COLO668 (cell line): Measurements from ENCODE around the gene PLIN5.
"Not testable (repeated sequence)": the region's sequence is repeated elsewhere in the genome, so short reads cannot be mapped to it uniquely, and the experiment has no call there.

Experiments used
- DNase-seq: peaks from one replicate; lab custom pipeline; 2025; ENCODE audit not compliant: unreplicated experiment; lab: John Stamatoyannopoulos, UW

PLIN5 gene

GRCh38 chr19:4547303-4548237 is 12.5 kb upstream of the PLIN5 start:
- peak; percentile 13 for DNase-seq

GRCh38 chr19:4543842-4544647 is 9.0 kb upstream of the PLIN5 start:
- no peak for DNase-seq

- DNase-seq, result no peak
These were observed 8.1 kb upstream of the PLIN5 start for GRCh38 chr19:4542896-4543841.

GRCh38 chr19:4541806-4542145 is 6.8 kb upstream of the PLIN5 start:
- not testable (repeated sequence) for DNase-seq

GRCh38 chr19:4541114-4541805 is 6.2 kb upstream of the PLIN5 start:
- DNase-seq, result no peak

GRCh38 chr19:4539693-4540581 is 4.9 kb upstream of the PLIN5 start, which contains the start of gene LRG1:
TSS of gene LRG1 (minus strand) at chr19:4540036. CDS start at chr19:4540013, 23 bp downstream.
- no peak for DNase-seq

GRCh38 chr19:4539169-4539692 is 4.2 kb upstream of the PLIN5 start:
- DNase-seq, result no peak

- DNase-seq, result peak; percentile 76
These were observed 3.6 kb upstream of the PLIN5 start for GRCh38 chr19:4538601-4538954.

GRCh38 chr19:4537953-4538600 is 3.1 kb upstream of the PLIN5 start:
- DNase-seq, result no peak

GRCh38 chr19:4536798-4537197 is 1.8 kb upstream of the PLIN5 start:
- DNase-seq, result peak; percentile 27

- no peak for DNase-seq
These were observed 1.1 kb downstream of the PLIN5 start for GRCh38 chr19:4533835-4534424.

GRCh38 chr19:4533334-4533733 is 1.7 kb downstream of the PLIN5 start:
- no peak for DNase-seq

GRCh38 chr19:4531562-4532165 is 3.4 kb downstream of the PLIN5 start:
- peak; percentile 66 for DNase-seq

- no peak for DNase-seq
These were observed 5.0 kb downstream of the PLIN5 start for GRCh38 chr19:4529924-4530522.

- DNase-seq, result no peak
These were observed 6.2 kb downstream of the PLIN5 start for GRCh38 chr19:4528843-4529242.

GRCh38 chr19:4527377-4527776 is 7.6 kb downstream of the PLIN5 start:
- DNase-seq, result not testable (repeated sequence)

- no peak for DNase-seq
These were observed 9.4 kb downstream of the PLIN5 start for GRCh38 chr19:4525563-4526002.
